ENCODE results near the gene HRH3. TPM values are rescaled to one million over a fixed set of nuclear protein-coding genes. Genes with fewer than 3 reads are reported as not detected.

HRH3 gene
- total and polyA plus RNA-seq, 7 donors: not detected

GRCh38 chr20:62175711-62176110, 44.4 kb downstream of the HRH3 start:
- Histone ChIP-seq H3K4me3 (no peak overlapping the region), H3K27ac (no peak overlapping the region), H3K36me3 (peaks cover 0 to 65% (median 9%) of the 10 kb centered on the region in 4 donors), H3K9me3 (no peaks in the 10 kb centered on the region), H3K27me3 (no peaks in the 10 kb centered on the region), H3K4me1 (no peaks in the 10 kb centered on the region)
- intact Hi-C loops (cut with DNase I): no loop called here
- DNase-seq: no peak
- WGBS, 2 donors: 96 to 97% methylated on average over 10 of the region's 10 CpGs
- TF ChIP-seq EP300 (IDR thresholded peaks at IDR 0.05): no peak
- TF ChIP-seq, protein P1, sequence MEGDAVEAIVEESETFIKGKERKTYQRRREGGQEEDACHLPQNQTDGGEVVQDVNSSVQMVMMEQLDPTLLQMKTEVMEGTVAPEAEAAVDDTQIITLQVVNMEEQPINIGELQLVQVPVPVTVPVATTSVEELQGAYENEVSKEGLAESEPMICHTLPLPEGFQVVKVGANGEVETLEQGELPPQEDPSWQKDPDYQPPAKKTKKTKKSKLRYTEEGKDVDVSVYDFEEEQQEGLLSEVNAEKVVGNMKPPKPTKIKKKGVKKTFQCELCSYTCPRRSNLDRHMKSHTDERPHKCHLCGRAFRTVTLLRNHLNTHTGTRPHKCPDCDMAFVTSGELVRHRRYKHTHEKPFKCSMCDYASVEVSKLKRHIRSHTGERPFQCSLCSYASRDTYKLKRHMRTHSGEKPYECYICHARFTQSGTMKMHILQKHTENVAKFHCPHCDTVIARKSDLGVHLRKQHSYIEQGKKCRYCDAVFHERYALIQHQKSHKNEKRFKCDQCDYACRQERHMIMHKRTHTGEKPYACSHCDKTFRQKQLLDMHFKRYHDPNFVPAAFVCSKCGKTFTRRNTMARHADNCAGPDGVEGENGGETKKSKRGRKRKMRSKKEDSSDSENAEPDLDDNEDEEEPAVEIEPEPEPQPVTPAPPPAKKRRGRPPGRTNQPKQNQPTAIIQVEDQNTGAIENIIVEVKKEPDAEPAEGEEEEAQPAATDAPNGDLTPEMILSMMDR (IDR thresholded peaks at IDR 0.05): no peak
- TF ChIP-seq POLR2AphosphoS5 (IDR thresholded peaks at IDR 0.05): no peak
- TF ChIP-seq POLR2A (IDR thresholded peaks at IDR 0.05): no peak

- Histone ChIP-seq H3K9me3 (no peaks in the 10 kb centered on the region), H3K36me3 (peaks cover 0 to 66% (median 9%) of the 10 kb centered on the region in 4 donors), H3K27me3 (no peaks in the 10 kb centered on the region), H3K27ac (no peak overlapping the region), H3K4me3 (no peak overlapping the region), H3K4me1 (no peaks in the 10 kb centered on the region)
- intact Hi-C loops (cut with DNase I): no loop called here
- DNase-seq: no peak
- 97% methylated on average over 26 of the region's 26 CpGs for WGBS, 2 donors
- TF ChIP-seq POLR2A (IDR thresholded peaks at IDR 0.05) (no peak), POLR2AphosphoS5 (IDR thresholded peaks at IDR 0.05) (no peak), EP300 (IDR thresholded peaks at IDR 0.05) (no peak)
- TF ChIP-seq, protein P1 (IDR thresholded peaks at IDR 0.05): no peak
Measured at GRCh38 chr20:62174870-62175624, 45.0 kb downstream of the HRH3 start.

GRCh38 chr20:62174021-62174804, 45.9 kb downstream of the HRH3 start:
- Histone ChIP-seq H3K4me3 (no peak overlapping the region), H3K9me3 (no peaks in the 10 kb centered on the region), H3K4me1 (no peaks in the 10 kb centered on the region), H3K27me3 (no peaks in the 10 kb centered on the region), H3K27ac (no peak overlapping the region), H3K36me3 (peaks cover 0 to 68% (median 7%) of the 10 kb centered on the region in 4 donors)
- TF ChIP-seq, protein P1 (IDR thresholded peaks at IDR 0.05): no peak
- no peak for TF ChIP-seq POLR2AphosphoS5 (IDR thresholded peaks at IDR 0.05)
- no peak for TF ChIP-seq EP300 (IDR thresholded peaks at IDR 0.05)
- TF ChIP-seq POLR2A (IDR thresholded peaks at IDR 0.05): no peak
- intact Hi-C loops (cut with DNase I): no loop called here
- no peak for DNase-seq
- 96 to 97% methylated on average over 28 of the region's 28 CpGs for WGBS, 2 donors

DNA sequence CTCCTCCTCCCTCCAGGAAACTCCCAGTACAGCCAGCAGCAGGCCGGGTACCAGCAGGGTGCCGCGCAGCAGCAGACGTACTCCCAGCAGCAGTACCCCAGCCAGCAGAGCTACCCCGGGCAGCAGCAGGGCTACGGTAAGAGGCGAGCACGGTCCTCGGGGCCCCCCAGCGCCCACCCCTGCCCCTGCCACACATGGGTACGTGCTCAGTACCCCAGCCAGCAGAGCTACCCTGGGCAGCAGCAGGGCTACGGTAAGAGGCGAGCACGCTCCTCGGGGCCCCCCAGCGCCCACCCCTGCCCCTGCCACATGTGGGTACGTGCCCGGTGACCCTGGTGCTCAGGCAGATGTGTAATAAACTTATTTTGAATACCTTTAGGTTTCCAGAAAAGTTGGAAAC, 47.4 kb downstream of the HRH3 start:
- Histone ChIP-seq H3K9me3 (no peaks in the 10 kb centered on the region), H3K27me3 (no peaks in the 10 kb centered on the region), H3K36me3 (peaks cover 0 to 76% (median 7%) of the 10 kb centered on the region in 4 donors), H3K27ac (no peak overlapping the region), H3K4me3 (no peak overlapping the region), H3K4me1 (no peaks in the 10 kb centered on the region)
- intact Hi-C loops (cut with DNase I): no loop called here
- TF ChIP-seq EP300 (IDR thresholded peaks at IDR 0.05): no peak
- TF ChIP-seq, protein P1 (IDR thresholded peaks at IDR 0.05): no peak
- TF ChIP-seq POLR2AphosphoS5 (IDR thresholded peaks at IDR 0.05): no peak
- TF ChIP-seq POLR2A (IDR thresholded peaks at IDR 0.05): no peak
- no peak for DNase-seq
- 94 to 97% methylated on average over 18 of the region's 18 CpGs for WGBS, 2 donors
